Measurements from ENCODE around the gene COL4A3.

DNA sequence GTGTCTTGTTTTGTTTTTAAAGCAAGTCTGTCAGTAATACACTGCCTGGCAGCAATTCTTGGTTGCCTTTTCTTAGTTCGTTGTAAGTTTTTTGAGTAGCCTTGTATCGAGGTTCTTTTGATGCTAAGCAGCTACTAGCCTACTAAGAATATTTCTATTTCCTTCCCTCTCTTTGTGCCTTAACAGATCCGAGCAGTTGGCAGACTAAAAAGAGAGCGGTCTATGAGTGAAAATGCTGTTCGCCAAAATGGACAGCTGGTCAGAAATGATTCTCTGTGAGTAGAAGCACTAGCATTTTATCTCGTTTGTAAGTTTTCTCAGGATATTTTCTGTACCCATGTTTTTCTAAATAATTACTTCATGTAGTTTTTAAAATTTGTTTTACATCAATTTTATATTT, 175.7 kb downstream of the COL4A3 start:
- TF ChIP-seq EZH2 (IDR thresholded peaks at IDR 0.05; ENCODE audit: insufficient read depth, poor library complexity, severe bottlenecking) (no peak), EZH2phosphoT487 (IDR thresholded peaks at IDR 0.05; ENCODE audit: insufficient read depth, low read depth) (no peak)
